Suprapubic skin (tissue), 4 donors: ENCODE measurements around the gene ESPL1.

Experiments used
- CTCF ChIP-seq, 2 donors: fragments of 200-600 bp in 1 of 2; fragments of 450-650 bp in 1 of 2; sonication (generic) in 1 of 2; IDR thresholded peaks; one replicate each; pipeline ENCODE4 v1.5.1; 2016 to 2019; ENCODE audit warnings: antibody characterized with exemption in 2 of 2, mild to moderate bottlenecking in 1 of 2, moderate library complexity in 1 of 2
- EP300 ChIP-seq: sonication (generic); formaldehyde crosslinking; IDR thresholded peaks from one replicate; pipeline ENCODE4 v1.6.1; 2017; ENCODE audit warnings: antibody characterized with exemption
- POLR2A ChIP-seq, 2 donors: fragments of 450-650 bp; IDR thresholded peaks; one replicate each; pipeline ENCODE4 v1.6.1; 2017; ENCODE audit warnings: antibody characterized with exemption in 2 of 2, mild to moderate bottlenecking in 2 of 2, moderate library complexity in 2 of 2
- POLR2AphosphoS5 ChIP-seq, 3 donors: sonication (generic); formaldehyde crosslinking; IDR thresholded peaks; one replicate each; pipeline ENCODE4 v1.6.1; 2017; ENCODE audit warnings: antibody characterized with exemption in 3 of 3

- TF ChIP-seq CTCF (IDR thresholded peaks at IDR 0.05), result no peak
- no peak for TF ChIP-seq POLR2AphosphoS5 (IDR thresholded peaks at IDR 0.05)
- no peak for TF ChIP-seq POLR2A (IDR thresholded peaks at IDR 0.05)
- no peak for TF ChIP-seq EP300
Observed at GRCh38 chr12:53338017-53338416, 69.9 kb downstream of the ESPL1 start.
